A673 (cell line): Measurements from ENCODE around the gene SAXO1.

Source experiments
- CTCF ChIP-seq: fragments of 300-800, 200-600 bp; sonication (generic); conservative IDR thresholded peaks from 2 replicates; pipeline ENCODE4 v1.5.1; 2017; ENCODE audit warnings: low read depth, mild to moderate bottlenecking, antibody characterized with exemption, low read length, moderate library complexity, mixed read lengths
- EZH2 ChIP-seq: fragments of 200-600 bp; sonication (generic); IDR thresholded peaks from 2 replicates; pipeline ENCODE4 v1.6.1; 2017; ENCODE audit warnings: borderline replicate concordance, low read depth, mild to moderate bottlenecking, mixed read lengths, antibody characterized with exemption, low read length; ENCODE audit not compliant: poor library complexity, severe bottlenecking

DNA sequence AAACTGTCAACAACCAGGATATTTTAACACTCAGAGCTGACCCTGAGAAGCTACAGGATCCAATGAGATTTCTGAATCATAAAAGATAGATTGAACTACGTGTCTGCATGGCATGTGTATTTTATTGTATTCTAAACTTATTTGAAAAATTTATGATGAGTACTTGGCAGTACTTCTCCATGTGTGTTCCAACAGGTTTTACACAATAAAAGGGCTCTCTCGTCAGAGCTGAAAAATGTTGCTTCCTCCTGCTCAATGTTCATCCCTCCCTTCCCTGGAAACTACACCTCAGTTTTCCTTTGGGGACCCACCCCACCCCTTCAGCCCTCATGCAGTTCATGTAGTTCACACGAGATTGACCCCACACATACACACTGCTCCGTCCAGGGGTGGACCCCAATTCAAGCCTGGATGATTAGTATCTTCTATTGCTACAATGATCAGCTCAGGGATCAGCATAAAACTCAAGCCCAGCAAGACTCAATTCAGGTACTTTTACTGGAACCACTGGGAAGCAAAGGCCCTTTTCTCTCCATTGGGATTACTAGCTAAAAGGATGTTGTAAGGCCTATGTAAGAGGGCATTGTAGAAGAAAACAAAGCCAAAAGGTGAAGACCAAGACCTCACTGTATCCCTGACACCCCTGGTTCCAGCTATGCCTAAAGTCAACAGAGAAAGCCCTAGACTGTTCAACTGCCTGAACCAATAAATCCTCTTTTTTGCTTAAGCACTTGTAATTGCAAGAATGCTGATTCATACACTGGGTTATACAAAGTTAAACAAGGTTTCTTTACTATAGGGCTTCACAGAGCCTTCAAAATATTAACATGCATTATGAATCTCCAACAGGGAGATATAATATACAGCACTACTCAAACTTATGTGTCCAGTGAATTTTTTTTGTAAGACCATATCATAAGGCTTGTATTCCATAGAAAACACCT lies 112.6 kb downstream of the SAXO1 start:
- TF ChIP-seq CTCF = no peak
- TF ChIP-seq EZH2 = no peak
